ENCODE results near the gene POLR2H.

POLR2H gene

DNA sequence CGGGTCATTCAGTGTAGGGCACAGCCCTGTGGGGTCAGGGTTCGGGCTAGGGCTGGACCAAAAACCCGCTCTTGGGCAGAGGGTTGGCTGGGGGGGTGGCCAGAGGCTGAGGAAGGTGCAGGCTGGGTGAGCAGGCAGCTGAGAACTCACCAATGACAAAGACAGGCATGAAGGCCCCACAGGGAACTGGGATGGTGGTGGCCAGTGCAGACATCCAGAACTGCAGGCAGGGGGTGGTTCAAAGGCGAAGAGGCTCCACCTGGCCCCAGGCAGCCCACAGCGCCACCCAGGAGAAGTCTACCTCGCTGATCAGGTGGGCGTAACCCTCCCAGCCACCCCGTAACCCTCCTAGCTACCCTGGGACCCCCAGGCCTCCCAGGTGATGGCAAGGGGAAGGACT is 6.8 kb upstream of the POLR2H start:
- no peaks in the 10 kb centered on the region for H4K20me1 ChIP-seq (ENCODE audit: insufficient read depth)
- H3K36me3 ChIP-seq (ENCODE audit: insufficient read depth): no peaks in the 10 kb centered on the region
- no peaks in the 10 kb centered on the region for H3K27me3 ChIP-seq (ENCODE audit: insufficient read depth, low read depth)
- no peak overlapping the region for H3K27ac ChIP-seq
- no peaks in the 10 kb centered on the region for H3K79me2 ChIP-seq (ENCODE audit: insufficient read depth, low read depth)
- no peak overlapping the region for H3K4me2 ChIP-seq
- H3K4me3 ChIP-seq (IDR thresholded peaks at IDR 0.05; ENCODE audit: insufficient read depth, low read depth, low read length): no peak overlapping the region
- H3K4me1 ChIP-seq (ENCODE audit: low read depth, poor library complexity, severe bottlenecking): no peaks in the 10 kb centered on the region
- no peak overlapping the region for H3K9ac ChIP-seq
- H2AFZ ChIP-seq (ENCODE audit: low read depth): no peak overlapping the region
- TF ChIP-seq, protein P1, sequence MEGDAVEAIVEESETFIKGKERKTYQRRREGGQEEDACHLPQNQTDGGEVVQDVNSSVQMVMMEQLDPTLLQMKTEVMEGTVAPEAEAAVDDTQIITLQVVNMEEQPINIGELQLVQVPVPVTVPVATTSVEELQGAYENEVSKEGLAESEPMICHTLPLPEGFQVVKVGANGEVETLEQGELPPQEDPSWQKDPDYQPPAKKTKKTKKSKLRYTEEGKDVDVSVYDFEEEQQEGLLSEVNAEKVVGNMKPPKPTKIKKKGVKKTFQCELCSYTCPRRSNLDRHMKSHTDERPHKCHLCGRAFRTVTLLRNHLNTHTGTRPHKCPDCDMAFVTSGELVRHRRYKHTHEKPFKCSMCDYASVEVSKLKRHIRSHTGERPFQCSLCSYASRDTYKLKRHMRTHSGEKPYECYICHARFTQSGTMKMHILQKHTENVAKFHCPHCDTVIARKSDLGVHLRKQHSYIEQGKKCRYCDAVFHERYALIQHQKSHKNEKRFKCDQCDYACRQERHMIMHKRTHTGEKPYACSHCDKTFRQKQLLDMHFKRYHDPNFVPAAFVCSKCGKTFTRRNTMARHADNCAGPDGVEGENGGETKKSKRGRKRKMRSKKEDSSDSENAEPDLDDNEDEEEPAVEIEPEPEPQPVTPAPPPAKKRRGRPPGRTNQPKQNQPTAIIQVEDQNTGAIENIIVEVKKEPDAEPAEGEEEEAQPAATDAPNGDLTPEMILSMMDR (conservative IDR thresholded peaks at IDR 0.05; ENCODE audit: low read depth, low read length): no peak

DNA sequence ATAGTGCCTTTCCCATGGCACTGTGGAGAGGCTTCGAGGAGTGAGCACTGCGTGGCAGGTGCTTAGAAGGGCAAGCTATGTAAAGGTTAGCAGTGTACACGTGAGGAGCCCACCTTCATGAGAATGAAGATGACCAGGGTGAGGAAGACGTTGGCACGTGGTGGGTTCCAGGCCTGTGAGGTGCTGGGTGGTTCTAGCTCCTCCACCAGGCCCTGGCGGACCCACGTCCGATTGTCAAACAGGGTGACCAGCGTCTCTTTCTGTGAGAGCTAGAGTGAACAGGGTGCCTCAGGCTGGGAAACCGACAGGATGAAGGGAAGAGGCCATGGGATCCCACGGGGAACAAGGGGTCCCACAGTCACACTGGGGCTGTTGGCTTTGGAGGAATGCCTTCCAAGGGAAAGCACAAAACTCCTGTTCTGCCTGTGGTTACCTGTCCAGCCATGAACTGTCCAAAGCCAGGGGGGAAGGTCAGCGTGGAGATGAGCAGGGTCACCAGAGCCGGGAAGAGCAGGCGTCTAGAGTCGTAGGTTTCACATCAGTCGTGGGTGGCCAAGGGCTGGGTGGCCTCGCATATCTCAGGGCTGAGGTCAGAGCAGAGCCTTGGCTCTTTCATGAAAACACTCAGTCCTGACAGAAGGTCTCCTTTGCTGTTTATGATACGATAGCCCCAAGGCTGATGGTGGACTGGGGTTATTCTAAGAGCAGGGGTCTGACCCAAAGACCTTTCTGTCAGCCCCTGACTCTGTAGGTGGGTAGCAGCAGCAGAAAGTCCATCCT is 6.1 kb upstream of the POLR2H start:
- H3K9ac ChIP-seq: no peak overlapping the region
- TF ChIP-seq, protein P1 (conservative IDR thresholded peaks at IDR 0.05; ENCODE audit: low read depth, low read length): no peak
- no peaks in the 10 kb centered on the region for H3K36me3 ChIP-seq (ENCODE audit: insufficient read depth)
- no peak overlapping the region for H3K4me3 ChIP-seq (IDR thresholded peaks at IDR 0.05; ENCODE audit: insufficient read depth, low read depth, low read length)
- H3K79me2 ChIP-seq (ENCODE audit: insufficient read depth, low read depth): no peaks in the 10 kb centered on the region
- H3K4me1 ChIP-seq (ENCODE audit: low read depth, poor library complexity, severe bottlenecking): peaks cover 5% of the 10 kb centered on the region
- no peaks in the 10 kb centered on the region for H4K20me1 ChIP-seq (ENCODE audit: insufficient read depth)
- no peak overlapping the region for H3K4me2 ChIP-seq
- H2AFZ ChIP-seq (ENCODE audit: low read depth): no peak overlapping the region
- H3K27me3 ChIP-seq (ENCODE audit: insufficient read depth, low read depth): no peaks in the 10 kb centered on the region
- no peak overlapping the region for H3K27ac ChIP-seq

DNA sequence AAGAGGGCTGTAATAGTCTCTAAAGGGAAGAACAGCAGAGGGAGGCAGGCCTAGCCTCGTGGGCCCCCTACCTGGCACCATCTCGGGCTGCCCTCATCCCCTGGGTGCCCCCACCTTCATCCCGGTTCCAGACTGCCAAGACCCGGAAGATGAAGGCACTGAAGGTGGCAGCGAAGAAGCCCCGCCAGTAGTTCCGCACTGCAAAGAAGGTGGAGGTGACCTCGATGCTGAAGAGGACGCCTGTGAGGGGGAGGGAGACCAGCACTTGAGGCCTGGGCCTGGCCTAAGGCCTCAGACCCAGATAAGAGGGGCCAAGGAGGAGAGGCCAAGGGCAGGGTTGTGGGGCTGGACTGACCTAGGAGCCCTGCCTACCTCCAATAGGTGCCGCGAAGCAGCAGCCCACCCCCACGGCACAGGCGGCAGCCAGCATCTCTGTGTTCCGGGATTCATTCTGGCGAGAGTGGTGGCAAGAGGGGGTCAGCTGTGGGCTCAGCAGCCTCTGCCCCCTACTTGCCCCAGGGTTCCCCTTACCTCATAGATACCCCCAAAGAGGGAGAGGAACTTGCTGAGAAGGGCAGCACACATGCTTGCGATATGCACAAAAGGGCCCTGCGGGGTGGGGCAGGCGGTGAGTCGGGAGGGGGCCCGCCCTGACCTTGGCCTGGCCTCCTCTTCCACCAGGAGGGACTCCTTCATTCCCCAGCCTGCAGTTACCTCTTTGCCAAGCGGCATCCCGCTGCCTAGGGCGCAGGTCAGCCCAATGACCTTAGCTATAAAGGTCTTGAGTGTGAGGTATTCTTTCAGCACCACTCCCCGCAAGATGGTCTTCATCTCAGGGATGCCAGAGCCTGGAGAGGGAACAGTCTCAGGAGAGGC is 4.0 kb upstream of the POLR2H start:
- Histone ChIP-seq H3K4me2 (no peak overlapping the region), H3K36me3 (ENCODE audit: insufficient read depth) (no peaks in the 10 kb centered on the region), H4K20me1 (ENCODE audit: insufficient read depth) (no peaks in the 10 kb centered on the region), H3K9ac (no peak overlapping the region), H3K4me3 (IDR thresholded peaks at IDR 0.05; ENCODE audit: insufficient read depth, low read depth, low read length) (no peak overlapping the region), H3K27ac (no peak overlapping the region), H2AFZ (ENCODE audit: low read depth) (no peak overlapping the region), H3K79me2 (ENCODE audit: insufficient read depth, low read depth) (no peaks in the 10 kb centered on the region), H3K4me1 (ENCODE audit: low read depth, poor library complexity, severe bottlenecking) (peaks cover 6% of the 10 kb centered on the region), H3K27me3 (ENCODE audit: insufficient read depth, low read depth) (no peaks in the 10 kb centered on the region)
- TF ChIP-seq, protein P1 (conservative IDR thresholded peaks at IDR 0.05; ENCODE audit: low read depth, low read length): no peak

DNA sequence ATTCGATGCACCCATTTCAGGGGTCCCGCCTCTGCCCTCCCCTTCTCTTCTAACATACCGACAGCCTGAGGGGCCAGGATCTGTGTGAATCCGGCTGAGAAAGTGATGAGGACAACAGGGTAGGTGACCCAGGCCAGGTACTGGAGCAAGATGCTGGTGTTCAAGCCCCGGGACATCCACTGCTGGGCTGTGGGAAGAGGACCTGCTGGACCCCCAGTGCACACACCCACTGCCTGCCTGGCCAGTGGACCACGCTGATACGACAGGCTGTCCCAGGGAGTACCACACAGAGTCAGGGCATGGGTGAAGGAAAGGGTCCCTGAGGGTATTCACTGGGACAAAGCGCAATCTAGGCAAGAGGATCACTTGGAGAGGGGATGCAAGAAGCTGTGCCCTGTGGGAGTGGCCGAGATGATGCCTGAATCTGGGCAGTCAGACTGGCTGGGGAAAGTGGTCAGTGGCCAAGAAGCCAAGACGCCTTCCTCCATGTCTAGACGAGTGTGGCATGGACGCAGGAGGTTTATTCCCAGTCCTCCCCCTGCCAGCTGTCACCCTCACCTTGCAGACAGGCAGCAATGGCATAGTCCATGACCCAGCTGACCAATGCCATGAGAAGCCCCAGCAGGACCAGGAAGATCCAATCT is 3.3 kb upstream of the POLR2H start:
- TF ChIP-seq, protein P1 (conservative IDR thresholded peaks at IDR 0.05; ENCODE audit: low read depth, low read length): no peak
- no peaks in the 10 kb centered on the region for H3K79me2 ChIP-seq (ENCODE audit: insufficient read depth, low read depth)
- H3K4me3 ChIP-seq (IDR thresholded peaks at IDR 0.05; ENCODE audit: insufficient read depth, low read depth, low read length): no peak overlapping the region
- H3K4me2 ChIP-seq: no peak overlapping the region
- no peak overlapping the region for H2AFZ ChIP-seq (ENCODE audit: low read depth)
- H3K27me3 ChIP-seq (ENCODE audit: insufficient read depth, low read depth): no peaks in the 10 kb centered on the region
- H4K20me1 ChIP-seq (ENCODE audit: insufficient read depth): no peaks in the 10 kb centered on the region
- peaks cover 6% of the 10 kb centered on the region for H3K4me1 ChIP-seq (ENCODE audit: low read depth, poor library complexity, severe bottlenecking)
- H3K27ac ChIP-seq: no peak overlapping the region
- no peak overlapping the region for H3K9ac ChIP-seq
- no peaks in the 10 kb centered on the region for H3K36me3 ChIP-seq (ENCODE audit: insufficient read depth)

Data from KMS-11 (cell line).